DMS53 treated with DMSO at 0.1 percent for 48 hours (cell line): ENCODE measurements around the gene SMARCC1.
"Not testable (repeated sequence)": the region's sequence is repeated elsewhere in the genome, so short reads cannot be mapped to it uniquely, and the experiment has no call there.

Source experiments
- DNase-seq: peaks from one replicate; lab custom pipeline; 2025; ENCODE audit not compliant: unreplicated experiment; lab: John Stamatoyannopoulos, UW

The SMARCC1 gene

GRCh38 chr3:47772047-47772446 lies 9.6 kb downstream of the SMARCC1 start:
- no peak for DNase-seq

DNA sequence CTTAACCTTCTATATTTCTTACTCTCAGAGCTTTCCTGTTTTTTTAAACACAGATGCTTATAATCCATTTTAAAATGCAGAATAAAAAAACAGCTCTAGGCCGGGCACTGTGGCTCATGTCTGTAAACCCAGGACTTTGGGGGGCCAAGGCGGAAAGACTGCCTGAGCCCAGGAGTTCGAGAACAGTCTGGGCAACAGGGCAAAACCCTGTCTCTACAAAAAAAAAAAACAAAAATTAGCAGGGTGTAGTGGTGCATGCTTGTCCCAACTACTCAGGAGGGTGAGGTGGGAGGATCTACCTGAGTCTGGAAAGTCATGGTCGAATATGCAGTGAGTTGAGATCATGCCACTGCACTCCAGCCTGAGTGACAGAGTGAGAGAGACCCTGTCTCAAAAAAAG lies 15.5 kb downstream of the SMARCC1 start:
- DNase-seq = no peak

DNA sequence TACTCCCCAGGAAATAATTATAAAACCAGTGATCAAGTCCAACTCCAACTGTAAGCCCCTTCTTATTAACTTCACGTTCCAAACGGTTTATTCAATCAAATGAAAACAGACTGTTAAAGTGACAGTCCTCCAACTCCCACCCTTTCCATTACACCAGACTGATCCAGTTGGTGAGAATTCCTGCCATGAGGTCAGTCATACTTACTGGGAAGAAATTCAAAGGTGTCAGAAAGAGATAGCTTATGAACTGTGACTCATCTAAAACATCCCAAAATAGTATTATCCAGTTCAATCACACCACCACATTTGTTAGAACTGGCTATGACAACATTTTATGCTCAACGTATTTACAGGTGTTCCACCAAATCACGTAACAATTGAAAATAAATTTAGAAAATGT lies 19.5 kb downstream of the SMARCC1 start:
- no peak for DNase-seq

DNA sequence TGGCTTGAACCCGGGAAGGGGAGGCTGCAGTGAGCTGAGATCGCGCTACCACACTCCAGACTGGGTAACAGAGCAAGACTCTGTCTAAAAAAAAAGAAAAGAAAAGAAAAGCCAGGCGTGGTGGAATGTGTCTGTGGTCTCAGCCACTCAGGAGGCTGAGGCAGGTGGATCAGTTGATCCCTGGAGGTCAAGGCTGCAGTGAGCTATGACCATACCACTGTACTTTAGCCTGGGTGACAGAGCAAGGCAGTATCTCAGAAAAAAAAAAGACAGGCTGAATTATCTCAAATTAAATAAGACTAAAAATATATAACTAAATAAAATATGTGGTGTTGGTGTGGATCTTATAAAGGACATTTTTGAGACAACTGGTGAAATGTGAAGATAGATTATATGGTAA lies 20.6 kb downstream of the SMARCC1 start:
- DNase-seq = no peak

GRCh38 chr3:47760207-47760606 lies 21.5 kb downstream of the SMARCC1 start:
- DNase-seq = not testable (repeated sequence)

GRCh38 chr3:47758261-47759025 lies 23.2 kb downstream of the SMARCC1 start:
- DNase-seq = no peak

DNA sequence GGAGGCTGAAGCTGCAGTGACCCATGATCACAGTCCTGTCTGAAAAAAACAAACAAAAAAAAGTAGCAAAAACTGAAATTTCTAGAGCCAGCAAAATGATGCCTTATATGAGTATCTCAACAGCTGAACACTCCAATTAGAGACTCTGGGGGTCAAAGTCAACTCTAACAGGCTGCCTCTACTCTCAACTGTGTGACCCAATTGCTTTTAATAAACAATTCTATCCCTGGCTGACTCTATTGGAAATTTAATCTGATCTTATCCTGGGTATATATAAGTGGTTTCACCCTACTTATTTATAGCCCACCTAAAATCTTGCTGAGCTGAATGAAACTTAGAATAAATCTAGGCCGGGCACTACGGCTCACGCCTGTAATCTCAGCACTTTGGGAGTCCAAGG lies 29.0 kb downstream of the SMARCC1 start:
- no peak for DNase-seq

- not testable (repeated sequence) for DNase-seq
Measured at GRCh38 chr3:47750811-47751354, 30.8 kb downstream of the SMARCC1 start.

DNA sequence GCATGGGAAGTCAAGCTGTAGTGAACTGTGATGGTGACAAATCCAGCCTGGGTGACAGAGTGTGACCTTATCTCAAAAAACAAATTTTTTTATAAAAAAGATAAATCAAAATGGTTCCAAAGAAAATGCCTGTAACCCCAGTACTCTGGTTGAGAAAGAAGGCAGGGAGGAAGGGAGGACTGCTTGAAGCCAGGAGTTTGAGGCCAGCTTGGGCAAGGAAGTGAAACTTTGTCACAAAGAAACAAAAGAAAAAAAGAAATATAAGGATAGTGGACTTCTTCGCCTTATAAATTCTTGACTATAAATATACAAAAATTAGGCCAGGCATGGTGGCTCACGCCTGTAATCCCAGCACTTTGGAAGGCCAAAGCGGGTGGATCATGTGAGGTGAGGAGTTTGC lies 34.1 kb downstream of the SMARCC1 start:
- DNase-seq = no peak

GRCh38 chr3:47746264-47746663 lies 35.4 kb downstream of the SMARCC1 start:
- no peak for DNase-seq

DNA sequence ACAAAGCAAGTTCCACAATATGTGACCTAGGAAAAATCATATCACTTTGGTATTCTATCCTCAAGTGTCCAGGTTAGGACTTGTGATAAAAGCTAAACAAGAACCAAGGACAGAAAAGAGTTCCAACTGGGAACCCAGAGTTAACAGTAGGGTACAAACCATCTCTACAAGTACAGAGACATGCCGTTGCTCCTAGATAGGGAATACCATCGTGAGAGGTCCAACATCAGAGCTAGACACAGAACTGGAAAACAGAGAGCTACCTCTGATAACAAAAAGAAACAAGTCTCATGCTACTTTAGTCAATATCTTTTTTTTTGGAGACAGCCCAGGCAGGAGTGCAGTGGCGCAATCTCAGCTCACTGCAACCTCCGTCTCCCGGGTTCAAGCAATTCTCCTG lies 37.8 kb downstream of the SMARCC1 start:
- no peak for DNase-seq

DNA sequence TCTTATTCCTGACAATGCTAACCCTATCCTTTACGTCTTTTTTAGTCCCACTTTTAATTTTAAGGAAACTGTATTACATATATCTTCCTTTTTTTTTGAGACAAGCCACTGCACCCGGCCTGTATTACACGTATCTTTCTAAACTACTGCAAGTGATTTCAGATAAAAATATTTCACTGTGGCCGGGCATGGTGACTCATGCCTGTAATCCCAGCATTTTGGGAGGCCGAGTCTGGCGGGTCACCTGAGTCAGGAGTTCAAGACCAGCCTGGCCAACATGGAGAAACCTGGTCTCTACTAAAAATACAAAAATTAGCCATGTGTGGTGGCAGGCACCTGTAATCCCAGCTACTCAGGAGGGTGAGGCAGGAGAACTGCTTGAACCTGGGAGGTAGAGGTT lies 38.3 kb downstream of the SMARCC1 start:
- DNase-seq = not testable (repeated sequence)

DNA sequence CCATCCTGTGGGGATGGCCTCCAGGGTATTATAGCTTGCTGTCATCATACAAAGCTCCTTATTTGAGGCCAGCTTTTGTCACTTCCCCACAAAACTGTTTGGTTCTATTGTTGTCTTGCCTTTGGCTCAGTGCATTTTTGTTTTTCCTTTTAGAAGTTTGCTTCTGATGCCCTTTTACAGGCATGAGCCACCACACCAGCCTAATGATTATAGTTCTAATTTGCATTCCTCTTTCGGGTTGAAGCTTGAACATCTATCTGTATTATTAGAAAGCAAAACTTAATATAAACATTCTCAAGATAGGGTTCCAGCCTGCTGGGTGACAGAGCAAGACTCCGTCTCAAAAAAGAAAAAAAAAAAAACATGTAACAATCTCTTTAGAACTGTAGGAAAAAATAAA lies 39.8 kb downstream of the SMARCC1 start:
- DNase-seq = no peak

- DNase-seq = no peak
Measured at GRCh38 chr3:47732143-47732542, 49.5 kb downstream of the SMARCC1 start.

DNA sequence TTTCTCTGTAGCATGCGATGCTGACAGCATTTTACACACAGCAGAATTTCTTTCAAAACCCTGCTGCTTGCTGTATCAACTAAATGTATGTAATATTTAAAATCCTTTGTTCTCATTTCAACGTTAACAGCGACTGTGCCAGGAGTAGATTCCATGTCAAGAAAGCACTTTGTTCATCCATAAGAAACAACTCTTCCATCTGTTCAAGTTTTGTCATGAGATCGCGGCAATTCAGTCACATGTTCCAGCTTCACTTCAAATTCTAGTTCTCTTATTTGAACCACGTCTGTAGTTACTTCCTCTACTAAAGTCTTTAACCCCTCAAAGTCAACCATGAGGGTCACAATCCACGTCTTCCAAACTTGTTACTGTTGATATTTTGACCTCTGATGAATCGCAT lies 50.6 kb downstream of the SMARCC1 start:
- DNase-seq = no peak

DNA sequence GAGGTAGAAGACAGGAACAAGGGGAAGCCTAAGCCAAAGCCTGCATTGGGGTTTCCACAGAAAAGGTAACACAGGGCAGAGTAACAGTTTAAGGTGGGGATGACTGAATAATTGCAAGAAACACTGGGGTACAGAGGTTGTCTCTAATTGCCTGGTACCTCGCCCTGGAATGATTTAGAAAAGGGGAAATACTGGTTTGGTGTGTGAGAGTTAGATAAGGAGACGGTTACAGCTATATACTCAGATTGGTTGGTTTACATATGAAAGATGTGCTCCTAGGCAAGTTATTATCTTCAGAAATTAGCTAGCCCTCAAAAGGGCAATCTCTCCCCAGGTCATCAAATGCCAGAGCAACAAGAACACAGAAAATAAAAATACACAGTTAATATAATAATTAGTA lies 58.8 kb downstream of the SMARCC1 start:
- DNase-seq = no peak

- DNase-seq = not testable (repeated sequence)
Measured at GRCh38 chr3:47717448-47717847, 64.2 kb downstream of the SMARCC1 start.

GRCh38 chr3:47716656-47717055 lies 65.0 kb downstream of the SMARCC1 start:
- DNase-seq = no peak

GRCh38 chr3:47715928-47716327 lies 65.8 kb downstream of the SMARCC1 start:
- DNase-seq = no peak

- DNase-seq = no peak
Measured at GRCh38 chr3:47714606-47715005, 67.1 kb downstream of the SMARCC1 start.

GRCh38 chr3:47713655-47714054 lies 68.0 kb downstream of the SMARCC1 start:
- no peak for DNase-seq

DNA sequence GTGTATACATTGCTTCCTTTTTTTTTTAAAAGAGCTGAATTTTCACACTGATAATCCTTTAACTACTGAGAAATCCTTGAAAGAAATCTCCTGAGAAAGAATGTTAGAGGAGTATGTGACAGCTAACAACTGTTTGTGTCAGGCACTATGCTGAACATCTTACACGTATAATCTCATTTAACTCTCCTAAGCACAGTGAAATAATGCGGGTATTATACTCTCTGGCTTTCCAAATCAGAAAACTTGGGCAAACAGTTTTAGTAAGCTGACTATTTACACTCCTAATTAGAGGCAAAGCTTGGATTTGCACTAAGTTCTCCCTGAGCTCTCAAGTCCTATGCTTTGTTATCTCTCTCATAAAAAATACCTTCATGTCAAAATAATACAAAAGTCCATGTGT lies 69.3 kb downstream of the SMARCC1 start:
- DNase-seq = no peak

DNA sequence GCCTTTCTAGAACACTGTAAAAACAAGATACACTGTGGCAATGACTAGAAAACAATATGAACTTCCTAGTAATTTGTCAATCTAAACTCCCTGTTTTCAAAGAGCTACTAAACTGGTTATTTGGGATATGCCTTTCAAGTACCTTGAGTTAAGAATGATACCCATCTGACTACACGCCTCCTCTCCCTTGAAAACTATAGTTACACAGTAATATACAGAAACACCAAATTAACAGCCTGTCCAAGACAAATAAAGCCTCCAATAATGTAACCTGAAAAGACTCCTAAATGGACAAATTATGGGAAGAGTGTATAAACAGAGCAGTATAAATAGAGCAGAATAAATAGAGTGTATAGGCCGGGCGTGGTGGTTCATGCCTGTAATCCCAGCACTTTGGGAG lies 70.1 kb downstream of the SMARCC1 start:
- DNase-seq = no peak
